Psoas muscle (tissue), 8 donors: Measurements from ENCODE around the gene PLXNA4. TPM values are rescaled to one million over a fixed set of nuclear protein-coding genes. Genes with fewer than 3 reads are reported as not detected.

Experiments
- ATAC-seq, 4 donors: fragments of 200-7000 bp; cut with Tn5 transposase; one replicate each; pipeline ENCODE4 v1.9.1; 2020; ENCODE audit warnings: moderate library complexity in 3 of 4, mild to moderate bottlenecking in 2 of 4
- DNase-seq, 2 donors: peaks; one replicate each; pipeline ENCODE4 v3.0.0-alpha.2; 2020
- H3K27ac ChIP-seq: fragments of 200-600 bp; one replicate; pipeline ENCODE4 v1.8.0; 2022
- H3K27me3 ChIP-seq, 3 donors: fragments of 200-600 bp in 1 of 3; one replicate each; pipeline versions ENCODE4 v1.6.1 to v1.8.0; 2013 to 2022; ENCODE audit warnings: low read length in 2 of 3, mild to moderate bottlenecking in 2 of 3, moderate library complexity in 1 of 3; ENCODE audit not compliant: insufficient read depth in 3 of 3
- H3K36me3 ChIP-seq, 2 donors: fragments of 200-600 bp in 1 of 2; one replicate each; pipeline versions ENCODE4 v1.6.1 to v1.8.0; 2013 to 2022; ENCODE audit warnings: low read depth in 1 of 2, mild to moderate bottlenecking in 1 of 2, moderate library complexity in 1 of 2; ENCODE audit not compliant: insufficient read depth in 1 of 2
- H3K4me1 ChIP-seq: fragments of 200-600 bp; one replicate; pipeline ENCODE4 v1.8.0; 2022
- H3K4me3 ChIP-seq: fragments of 200-600 bp; one replicate; pipeline ENCODE4 v1.8.0; 2022; ENCODE audit warnings: mild to moderate bottlenecking
- H3K9me3 ChIP-seq: fragments of 200-600 bp; one replicate; pipeline ENCODE4 v1.8.0; 2022
- WGBS, 3 donors: extraction: QIAGEN DNeasy Blood & Tissue Kit; methylation state at CpG; one replicate each; pipeline versions ENCODE4 v1.1.6 to v1.1.7; 2013; 5-methylcytosine and 5-hydroxymethylcytosine counted together
- intact Hi-C, 2 donors: fragments of 100-400 bp; cut with DNase I; formaldehyde crosslinking; loops; one replicate each; pipeline versions ENCODE4 v1.11.0 to v1.14.2; 2022
- polyA plus RNA-seq, 3 donors: library from polyadenylated mRNA; stranded (reverse); fragments of 200-250 nt; gene quantifications; one replicate each; pipeline ENCODE4 v1.2.3, GENCODE V29; 2013
- total RNA-seq, 4 donors: library from RNA; stranded (reverse); fragmentation: NEBNext Ultra II Directional in 2 of 4; extraction: Animal tissue kit (Norgen Biotek cat#: 25700) in 2 of 4; gene quantifications; one replicate each; pipeline versions ENCODE4 v1.2.1 to v1.2.4, GENCODE V29; 2021 to 2023
- TF ChIP-seq, protein P1 (sequence below): fragments of 200-600 bp; IDR thresholded peaks from one replicate; pipeline ENCODE4 v1.8.0; 2022; ENCODE audit warnings: antibody characterized with exemption
- donor health status: healthy with polysubstance abuse.
- donor health status: DM: no; HTN: no; CAD: no; lungs with moderate emphysema.
- donor health status: Bipolar disorder and iron deficiency.
- donor health status: healthy.
- donor health status: DM: yes; HTN: yes; CAD: no.
- donor health status: DM: no; HTN: no; CAD: no.
- donor health status: DM: no; HTN: no; CAD: no.
- donor health status: DM: yes; HTN: yes; CAD: no.

The PLXNA4 gene
- total and polyA plus RNA-seq, 7 donors: 0.15 to 2.5 (median 0.88) TPM

DNA sequence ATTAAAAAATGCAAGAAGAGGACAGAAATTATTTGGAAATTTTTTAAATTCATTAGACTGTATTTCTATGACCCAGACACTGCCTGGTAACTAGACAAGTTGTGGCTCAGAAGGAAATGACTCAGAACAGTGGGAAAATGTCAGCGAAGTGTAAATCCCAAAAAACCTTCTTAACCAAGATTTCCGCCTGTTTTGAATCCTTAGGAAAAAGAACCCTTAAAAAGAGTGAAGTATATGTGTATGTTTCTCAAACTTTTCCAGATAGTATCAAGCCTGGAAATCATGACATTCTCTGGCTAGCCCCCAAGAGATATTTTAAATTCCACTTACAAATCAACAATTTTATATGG, 42.7 kb upstream of the PLXNA4 start:
- TF ChIP-seq, protein P1, sequence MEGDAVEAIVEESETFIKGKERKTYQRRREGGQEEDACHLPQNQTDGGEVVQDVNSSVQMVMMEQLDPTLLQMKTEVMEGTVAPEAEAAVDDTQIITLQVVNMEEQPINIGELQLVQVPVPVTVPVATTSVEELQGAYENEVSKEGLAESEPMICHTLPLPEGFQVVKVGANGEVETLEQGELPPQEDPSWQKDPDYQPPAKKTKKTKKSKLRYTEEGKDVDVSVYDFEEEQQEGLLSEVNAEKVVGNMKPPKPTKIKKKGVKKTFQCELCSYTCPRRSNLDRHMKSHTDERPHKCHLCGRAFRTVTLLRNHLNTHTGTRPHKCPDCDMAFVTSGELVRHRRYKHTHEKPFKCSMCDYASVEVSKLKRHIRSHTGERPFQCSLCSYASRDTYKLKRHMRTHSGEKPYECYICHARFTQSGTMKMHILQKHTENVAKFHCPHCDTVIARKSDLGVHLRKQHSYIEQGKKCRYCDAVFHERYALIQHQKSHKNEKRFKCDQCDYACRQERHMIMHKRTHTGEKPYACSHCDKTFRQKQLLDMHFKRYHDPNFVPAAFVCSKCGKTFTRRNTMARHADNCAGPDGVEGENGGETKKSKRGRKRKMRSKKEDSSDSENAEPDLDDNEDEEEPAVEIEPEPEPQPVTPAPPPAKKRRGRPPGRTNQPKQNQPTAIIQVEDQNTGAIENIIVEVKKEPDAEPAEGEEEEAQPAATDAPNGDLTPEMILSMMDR: no peak
- Histone ChIP-seq H3K36me3 (no peaks in the 10 kb centered on the region), H3K9me3 (no peaks in the 10 kb centered on the region), H3K4me3 (no peak overlapping the region), H3K27me3 (peaks cover 0 to 10% (median 3%) of the 10 kb centered on the region in 3 donors), H3K4me1 (no peaks in the 10 kb centered on the region), H3K27ac (no peak overlapping the region)
- 80 to 90% (median 84%) methylated on average over 2 of the region's 2 CpGs for WGBS, 3 donors
- ATAC-seq: no peak
- DNase-seq: no peak
- intact Hi-C loops: no loop called here

DNA sequence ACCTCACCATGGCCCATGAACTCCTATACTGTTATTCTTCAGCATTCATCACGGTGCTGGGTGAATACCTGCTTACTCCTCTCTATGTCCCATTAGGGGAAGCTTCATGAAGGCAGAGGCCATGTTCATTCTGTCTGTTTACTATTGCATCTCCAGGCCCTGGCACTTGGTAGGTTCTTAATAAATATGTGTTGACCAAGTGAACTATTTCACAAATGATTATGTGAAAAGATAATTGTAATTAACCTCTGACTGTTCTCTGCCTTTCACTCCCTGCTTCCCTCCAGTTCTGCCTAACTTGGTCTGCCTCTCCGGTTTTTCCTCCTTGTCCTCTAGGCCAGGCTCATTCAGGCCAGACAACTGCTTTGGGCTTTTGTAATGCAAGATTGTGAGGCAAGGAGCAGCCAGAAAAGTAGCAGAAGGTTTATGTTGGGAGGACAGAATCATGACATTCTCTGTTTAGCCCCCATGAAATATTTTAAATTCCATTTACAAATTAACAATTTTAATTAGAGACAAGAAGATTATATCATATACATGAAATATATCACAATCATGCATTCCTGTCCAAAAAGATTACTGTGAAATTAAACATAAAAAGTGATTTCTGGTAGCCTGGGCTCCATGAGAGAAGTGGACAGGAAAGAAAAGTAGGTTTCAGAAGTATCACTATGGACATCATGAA, 42.1 kb upstream of the PLXNA4 start:
- TF ChIP-seq, protein P1: no peak
- peaks cover 0 to 16% (median 3%) of the 10 kb centered on the region in 3 donors for H3K27me3 ChIP-seq

DNA sequence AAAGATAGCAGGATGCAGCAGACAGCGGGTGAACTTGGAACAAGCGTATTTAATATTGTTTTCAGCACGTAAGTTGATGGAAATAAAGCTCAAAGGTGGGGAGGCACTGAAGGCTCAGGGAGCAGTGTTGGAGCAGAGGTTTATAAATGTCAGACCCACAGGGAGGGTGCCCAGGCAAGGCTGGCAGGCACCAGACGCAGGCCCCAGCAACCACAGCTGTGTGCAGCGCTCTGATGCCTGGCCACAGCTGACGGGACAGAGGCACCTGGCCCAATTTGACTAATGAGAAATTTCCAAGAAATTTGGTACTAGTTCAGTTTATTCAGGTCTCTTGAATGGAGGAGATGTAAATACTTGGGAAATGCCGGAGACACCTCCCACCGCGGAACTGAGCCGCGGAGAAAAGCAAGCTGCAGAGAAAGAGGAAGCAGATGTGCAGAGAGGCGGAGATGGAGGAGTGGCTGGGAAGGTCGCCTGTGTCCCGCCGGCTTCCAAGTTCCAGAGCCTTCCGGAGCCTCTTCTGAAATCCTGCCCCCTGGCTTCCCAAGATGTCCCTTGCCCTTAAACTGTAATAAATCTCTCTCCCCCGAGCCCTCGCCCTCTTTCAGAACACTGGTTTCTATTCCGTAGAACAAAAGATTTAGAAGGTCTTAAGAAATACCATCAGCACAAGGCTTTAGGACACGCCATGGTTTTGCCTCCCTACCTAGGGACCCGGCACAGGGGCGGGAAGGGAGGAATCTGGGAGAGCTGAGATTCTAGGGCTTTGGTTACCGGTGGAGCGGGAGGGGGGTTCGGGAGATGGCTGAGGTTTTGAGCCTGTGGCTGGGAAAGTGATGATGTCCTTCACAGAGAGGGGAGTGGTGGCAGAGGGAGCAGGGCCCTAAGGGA, 38.4 kb upstream of the PLXNA4 start:
- Histone ChIP-seq H3K4me3 (peak overlapping the region; percentile 38), H3K36me3 (no peaks in the 10 kb centered on the region), H3K27ac (no peak overlapping the region), H3K9me3 (no peaks in the 10 kb centered on the region), H3K27me3 (peaks cover 0 to 26% (median 3%) of the 10 kb centered on the region in 3 donors), H3K4me1 (no peaks in the 10 kb centered on the region)
- 11 to 16% (median 14%) methylated on average over 25 of the region's 25 CpGs for WGBS, 3 donors
- ATAC-seq (peak in 2 of 4 donors; percentile 42 to 51), DNase-seq (peak; percentile 35 to 59)
- intact Hi-C loops: no loop called here
- TF ChIP-seq, protein P1: no peak

More for the DNA sequence above, 42.1 kb upstream of the PLXNA4 start:
- Histone ChIP-seq H3K9me3 (no peaks in the 10 kb centered on the region), H3K4me3 (no peak overlapping the region), H3K36me3 (no peaks in the 10 kb centered on the region), H3K27ac (no peak overlapping the region), H3K4me1 (no peaks in the 10 kb centered on the region)
- DNase-seq: no peak
- 66 to 77% (median 73%) methylated on average over 2 of the region's 2 CpGs for WGBS, 3 donors
- no peak for ATAC-seq
- intact Hi-C loops: no loop called here

DNA sequence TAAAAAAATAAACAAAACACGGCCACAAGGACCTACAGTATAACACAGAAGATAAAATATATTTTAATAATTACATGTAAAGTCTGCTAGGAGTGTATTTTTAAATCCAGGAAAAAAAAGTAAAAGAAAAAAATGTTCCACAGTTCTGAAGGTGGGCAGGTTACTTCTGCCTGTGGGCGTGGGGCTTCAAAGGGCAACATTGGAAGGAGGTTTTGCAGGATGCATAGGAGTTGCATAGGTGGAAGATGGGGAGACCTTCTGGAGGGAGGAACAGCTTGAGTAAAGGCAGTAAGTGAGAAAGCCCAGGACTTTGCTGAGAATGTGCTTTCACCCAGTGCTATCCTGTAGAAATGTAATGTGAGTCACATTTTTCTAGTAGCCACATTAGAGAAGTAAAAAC, 37.5 kb upstream of the PLXNA4 start:
- H3K9me3 ChIP-seq: no peaks in the 10 kb centered on the region
- no peaks in the 10 kb centered on the region for H3K36me3 ChIP-seq
- H3K27ac ChIP-seq: no peak overlapping the region
- TF ChIP-seq, protein P1: no peak
- DNase-seq: no peak
- no peak for ATAC-seq
- H3K4me3 ChIP-seq: no peak overlapping the region
- intact Hi-C loops: no loop called here
- WGBS, 3 donors: 96 to 99% (median 98%) methylated on average over 2 of the region's 2 CpGs
- H3K27me3 ChIP-seq: peaks cover 0 to 26% (median 4%) of the 10 kb centered on the region in 3 donors
- no peaks in the 10 kb centered on the region for H3K4me1 ChIP-seq
